SK-N-SH (cell line): ENCODE data around the gene NDRG2. TPM values are rescaled to one million over a fixed set of nuclear protein-coding genes. Genes with fewer than 3 reads are reported as not detected.

ENCODE experiments used
- CTCF ChIA-PET: fragments of 300-600, 350-600 bp; formaldehyde crosslinking; extraction: SDS; loops from one replicate; lab custom pipeline; 2021; lab: Yijun Ruan, JAX
- POLR2A ChIA-PET: fragments of 350-600 bp; sonication (Branson Sonifier 250); formaldehyde crosslinking; extraction: SDS; loops from one replicate; lab custom pipeline; 2020; ENCODE audit warnings: antibody characterized with exemption, inconsistent platforms; lab: Yijun Ruan, JAX
- DNase-seq: peaks from one replicate; pipeline ENCODE4 v3.0.0; 2012
- H2AFZ ChIP-seq: fragments of 200-600 bp; sonication (generic); 2 replicates; pipeline ENCODE4 v1.8.1; 2016; ENCODE audit warnings: antibody characterized with exemption, mild to moderate bottlenecking, low read depth
- H3F3A ChIP-seq: fragments of 200-600 bp; sonication (generic); replicated peaks from 2 replicates; pipeline ENCODE3; 2016; ENCODE audit warnings: antibody characterized with exemption, mild to moderate bottlenecking; ENCODE audit not compliant: insufficient read depth
- H3K27ac ChIP-seq, 2 experiments: fragments of 200-500 bp in 1 of 2; fragments of 200-600 bp in 1 of 2; sonication (Bioruptor generic) in 1 of 2; sonication (generic), shearing (Covaris generic) in 1 of 2; 2 replicates each; pipeline versions ENCODE4 v1.5.1 to v1.6.1; 2014 to 2016; ENCODE audit warnings: low read depth in 2 of 2, inconsistent platforms in 1 of 2, low read length in 1 of 2, mild to moderate bottlenecking in 1 of 2, mixed read lengths in 1 of 2
- H3K27me3 ChIP-seq: fragments of 200-600 bp; sonication (generic), shearing (Covaris generic); 2 replicates; pipeline ENCODE4 v1.6.1; 2016; ENCODE audit warnings: mixed run types; ENCODE audit not compliant: insufficient read depth
- H3K36me3 ChIP-seq, 2 experiments: fragments of 200-500 bp in 1 of 2; fragments of 200-600 bp in 1 of 2; sonication (Bioruptor generic) in 1 of 2; sonication (generic) in 1 of 2; replicated peaks in 1 of 2; 2 replicates each; pipeline versions ENCODE3 to v1.5.1; 2014 to 2016; ENCODE audit warnings: low read length in 1 of 2, mild to moderate bottlenecking in 1 of 2; ENCODE audit not compliant: insufficient read depth in 2 of 2, control insufficient read depth in 1 of 2
- H3K4me1 ChIP-seq, 2 experiments: fragments of 200-500 bp in 1 of 2; fragments of 200-600 bp in 1 of 2; sonication (Bioruptor generic) in 1 of 2; sonication (generic), shearing (Covaris generic) in 1 of 2; 2 replicates each; pipeline versions ENCODE4 v1.5.1 to v1.6.1; 2014 to 2016; ENCODE audit warnings: low read depth in 1 of 2, low read length in 1 of 2, mixed run types in 1 of 2; ENCODE audit not compliant: insufficient read depth in 2 of 2, control insufficient read depth in 1 of 2
- H3K4me2 ChIP-seq: fragments of 200-600 bp; sonication (generic), shearing (Covaris generic); 2 replicates; pipeline ENCODE4 v1.6.1; 2017; ENCODE audit warnings: mixed run types
- H3K4me3 ChIP-seq, 2 experiments: fragments of 200-500 bp in 1 of 2; fragments of 200-600 bp in 1 of 2; sonication (Bioruptor generic) in 1 of 2; sonication (generic), shearing (Covaris generic) in 1 of 2; 2 replicates each; pipeline versions ENCODE4 v1.5.1 to v1.8.1; 2014 to 2016; ENCODE audit warnings: low read depth in 2 of 2, inconsistent platforms in 1 of 2, low read length in 1 of 2, mild to moderate bottlenecking in 1 of 2, mixed read lengths in 1 of 2, moderate library complexity in 1 of 2
- H3K79me2 ChIP-seq: fragments of 200-600 bp; sonication (generic); 2 replicates; pipeline ENCODE4 v1.8.1; 2017; ENCODE audit warnings: mild to moderate bottlenecking; ENCODE audit not compliant: insufficient read depth
- H3K9ac ChIP-seq: fragments of 200-600 bp; sonication (generic); 2 replicates; pipeline ENCODE4 v1.6.1; 2017; ENCODE audit warnings: mixed run types
- H3K9me2 ChIP-seq: fragments of 200-600 bp; sonication (generic); 2 replicates; pipeline ENCODE4 v1.6.1; 2017; ENCODE audit warnings: mixed run types
- H3K9me3 ChIP-seq: fragments of 200-600 bp; sonication (generic); 2 replicates; pipeline ENCODE4 v1.6.1; 2017; ENCODE audit warnings: mixed run types, mild to moderate bottlenecking, moderate library complexity
- H4K20me1 ChIP-seq: fragments of 200-600 bp; sonication (generic); 2 replicates; pipeline ENCODE4 v1.6.1; 2017; ENCODE audit warnings: mild to moderate bottlenecking, mixed run types; ENCODE audit not compliant: insufficient read depth
- ELF1 ChIP-seq: IDR thresholded peaks from 2 replicates; pipeline ENCODE4 v1.4.0; 2012
- FOSL2 ChIP-seq: IDR thresholded peaks from 2 replicates; pipeline ENCODE4 v1.4.0; 2012; ENCODE audit warnings: low read depth, mild to moderate bottlenecking, moderate library complexity, borderline replicate concordance
- FOXJ3 ChIP-seq: sonication (generic); formaldehyde crosslinking; IDR thresholded peaks from 2 replicates; pipeline ENCODE4 v1.5.1; 2020; ENCODE audit warnings: mild to moderate bottlenecking, missing genetic modification reagents
- GABPA ChIP-seq: IDR thresholded peaks from 2 replicates; pipeline ENCODE4 v1.4.0; 2012; ENCODE audit warnings: low read depth, mild to moderate bottlenecking
- MAX ChIP-seq: IDR thresholded peaks from 2 replicates; pipeline ENCODE4 v1.4.0; 2012; ENCODE audit warnings: low read depth
- MEF2A ChIP-seq: IDR thresholded peaks from 2 replicates; pipeline ENCODE4 v1.4.0; 2012; ENCODE audit warnings: low read depth, borderline replicate concordance
- MXI1 ChIP-seq: IDR thresholded peaks from 2 replicates; pipeline ENCODE4 v1.6.1; 2012; ENCODE audit warnings: mild to moderate bottlenecking, low read depth, low read length, improper control_type of control experiment
- NFIC ChIP-seq: IDR thresholded peaks from 2 replicates; pipeline ENCODE4 v1.4.0; 2012; ENCODE audit warnings: borderline replicate concordance
- NRF1 ChIP-seq: IDR thresholded peaks from 2 replicates; pipeline ENCODE4 v1.6.1; 2012; ENCODE audit warnings: low read depth, mild to moderate bottlenecking, low read length
- PBX3 ChIP-seq: IDR thresholded peaks from 2 replicates; pipeline ENCODE4; 2012
- RXRA ChIP-seq: IDR thresholded peaks from 2 replicates; pipeline ENCODE4 v1.4.0; 2012; ENCODE audit warnings: low read depth, mild to moderate bottlenecking, borderline replicate concordance
- SMC3 ChIP-seq: IDR thresholded peaks from 2 replicates; pipeline ENCODE4 v1.6.1; 2012; ENCODE audit warnings: low read depth, low read length, improper control_type of control experiment
- TCF12 ChIP-seq: IDR thresholded peaks from 2 replicates; pipeline ENCODE4 v1.4.0; 2012
- TEAD4 ChIP-seq: IDR thresholded peaks from 2 replicates; pipeline ENCODE4 v1.4.0; 2012; ENCODE audit warnings: mild to moderate bottlenecking, borderline replicate concordance; ENCODE audit not compliant: insufficient read depth
- USF1 ChIP-seq: IDR thresholded peaks from 2 replicates; pipeline ENCODE4 v1.4.0; 2012; ENCODE audit warnings: low read depth, borderline replicate concordance
- USF2 ChIP-seq: fragments of 150-350 bp; IDR thresholded peaks from 2 replicates; pipeline ENCODE4 v1.6.1; 2017; ENCODE audit warnings: antibody characterized with exemption, low read length, low read depth, borderline replicate concordance
- WGBS: methylation state at CpG from one replicate; pipeline ENCODE4 v1.1.6; 2017; ENCODE audit warnings: low lambda C conversion rate; 5-methylcytosine and 5-hydroxymethylcytosine counted together
- polyA plus RNA-seq, 3 experiments: library from polyadenylated mRNA; depleted of rRNA; stranded (reverse); fragments of >200 nt; gene quantifications; 2 replicates each; pipeline ENCODE4 v1.2.3, GENCODE V29; 2012
- TF ChIP-seq, protein P1 (sequence below): fragments of 150-350 bp; IDR thresholded peaks from 2 replicates; pipeline ENCODE4 v1.6.1; 2016; ENCODE audit warnings: mild to moderate bottlenecking, low read depth, low read length
- TF ChIP-seq, protein P2 (sequence below): IDR thresholded peaks from 2 replicates; pipeline ENCODE4 v1.6.1; 2012; ENCODE audit warnings: mild to moderate bottlenecking, low read depth, low read length, moderate library complexity

NDRG2 gene
- polyA plus RNA-seq, 1 of the 3 experiments (the other 2 are of a cell fraction): 15.8 TPM

DNA sequence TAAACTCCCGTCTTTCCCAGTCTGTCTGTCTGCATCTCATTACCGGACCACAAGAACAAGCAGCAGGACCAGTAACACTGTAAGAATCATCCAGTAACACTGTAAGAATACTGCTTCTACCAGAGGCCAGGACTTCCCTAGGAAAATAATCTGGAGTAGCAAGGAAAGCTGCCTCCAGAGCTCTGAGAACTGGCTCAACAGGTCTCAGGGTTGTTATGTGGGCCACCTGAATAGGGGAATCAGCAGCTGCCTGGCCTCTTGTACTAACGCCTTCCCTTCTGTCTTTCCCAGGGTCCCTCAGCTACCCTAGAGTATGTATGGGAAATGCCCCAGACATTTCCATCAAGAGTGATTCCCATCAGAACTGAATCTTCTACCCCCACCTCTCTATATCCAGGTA is 26.7 kb downstream of the NDRG2 start:
- Histone ChIP-seq H3K9ac (no peak overlapping the region), H3K9me2 (no peaks in the 10 kb centered on the region), H3F3A (peaks cover 9% of the 10 kb centered on the region), H3K4me2 (no peak overlapping the region), H4K20me1 (no peaks in the 10 kb centered on the region), H3K9me3 (no peaks in the 10 kb centered on the region), H3K4me3 (no peak overlapping the region), H3K36me3 (peaks cover 18 to 40% of the 10 kb centered on the region in 2 experiments), H2AFZ (no peak overlapping the region), H3K27ac (no peak overlapping the region)
- POLR2A ChIA-PET: no interaction called here
- no peak for DNase-seq
- TF ChIP-seq MAX (no peak), SMC3 (no peak), FOSL2 (no peak), MEF2A (no peak), TEAD4 (no peak), NFIC (no peak), ELF1 (no peak), FOXJ3 (CRISPR knock-in tag) (no peak), RXRA (no peak), GABPA (no peak), PBX3 (no peak), USF1 (no peak), TCF12 (no peak), USF2 (no peak), MXI1 (no peak), NRF1 (no peak)
- TF ChIP-seq, protein P1, sequence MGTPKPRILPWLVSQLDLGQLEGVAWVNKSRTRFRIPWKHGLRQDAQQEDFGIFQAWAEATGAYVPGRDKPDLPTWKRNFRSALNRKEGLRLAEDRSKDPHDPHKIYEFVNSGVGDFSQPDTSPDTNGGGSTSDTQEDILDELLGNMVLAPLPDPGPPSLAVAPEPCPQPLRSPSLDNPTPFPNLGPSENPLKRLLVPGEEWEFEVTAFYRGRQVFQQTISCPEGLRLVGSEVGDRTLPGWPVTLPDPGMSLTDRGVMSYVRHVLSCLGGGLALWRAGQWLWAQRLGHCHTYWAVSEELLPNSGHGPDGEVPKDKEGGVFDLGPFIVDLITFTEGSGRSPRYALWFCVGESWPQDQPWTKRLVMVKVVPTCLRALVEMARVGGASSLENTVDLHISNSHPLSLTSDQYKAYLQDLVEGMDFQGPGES: no peak
- TF ChIP-seq, protein P2, sequence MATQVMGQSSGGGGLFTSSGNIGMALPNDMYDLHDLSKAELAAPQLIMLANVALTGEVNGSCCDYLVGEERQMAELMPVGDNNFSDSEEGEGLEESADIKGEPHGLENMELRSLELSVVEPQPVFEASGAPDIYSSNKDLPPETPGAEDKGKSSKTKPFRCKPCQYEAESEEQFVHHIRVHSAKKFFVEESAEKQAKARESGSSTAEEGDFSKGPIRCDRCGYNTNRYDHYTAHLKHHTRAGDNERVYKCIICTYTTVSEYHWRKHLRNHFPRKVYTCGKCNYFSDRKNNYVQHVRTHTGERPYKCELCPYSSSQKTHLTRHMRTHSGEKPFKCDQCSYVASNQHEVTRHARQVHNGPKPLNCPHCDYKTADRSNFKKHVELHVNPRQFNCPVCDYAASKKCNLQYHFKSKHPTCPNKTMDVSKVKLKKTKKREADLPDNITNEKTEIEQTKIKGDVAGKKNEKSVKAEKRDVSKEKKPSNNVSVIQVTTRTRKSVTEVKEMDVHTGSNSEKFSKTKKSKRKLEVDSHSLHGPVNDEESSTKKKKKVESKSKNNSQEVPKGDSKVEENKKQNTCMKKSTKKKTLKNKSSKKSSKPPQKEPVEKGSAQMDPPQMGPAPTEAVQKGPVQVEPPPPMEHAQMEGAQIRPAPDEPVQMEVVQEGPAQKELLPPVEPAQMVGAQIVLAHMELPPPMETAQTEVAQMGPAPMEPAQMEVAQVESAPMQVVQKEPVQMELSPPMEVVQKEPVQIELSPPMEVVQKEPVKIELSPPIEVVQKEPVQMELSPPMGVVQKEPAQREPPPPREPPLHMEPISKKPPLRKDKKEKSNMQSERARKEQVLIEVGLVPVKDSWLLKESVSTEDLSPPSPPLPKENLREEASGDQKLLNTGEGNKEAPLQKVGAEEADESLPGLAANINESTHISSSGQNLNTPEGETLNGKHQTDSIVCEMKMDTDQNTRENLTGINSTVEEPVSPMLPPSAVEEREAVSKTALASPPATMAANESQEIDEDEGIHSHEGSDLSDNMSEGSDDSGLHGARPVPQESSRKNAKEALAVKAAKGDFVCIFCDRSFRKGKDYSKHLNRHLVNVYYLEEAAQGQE: no peak
- TF ChIP-seq, all 33 proteins: peak for 0
- H3K4me1 ChIP-seq: no peaks in the 10 kb centered on the region; a peak in 1 of 4 replicates
- H3K27me3 ChIP-seq: no peaks in the 10 kb centered on the region
- no peaks in the 10 kb centered on the region for H3K79me2 ChIP-seq
- CTCF ChIA-PET: interaction anchor here (0.9 to 8.8 kb wide), 8 partner anchors 13 to 109 kb away, joined by 3 to 54 read pairs (median 6); no protein-coding TSS in a partner anchor
- WGBS: 93% methylated on average over 3 of the region's 3 CpGs
